ENCODE measurements around the gene BACH1. TPM values are rescaled to one million over a fixed set of nuclear protein-coding genes. Genes with fewer than 3 reads are reported as not detected.

Gene BACH1
- total and polyA plus RNA-seq, 2 of the 8 experiments (the other 6 are each of a cell fraction or from before 2014, with no cell fraction given): 6.9 to 50.7 TPM

GRCh38 chr21:29365661-29366265 is 67.0 kb downstream of the BACH1 start:
- H3K36me3 ChIP-seq (ENCODE audit: control insufficient read depth in 2 of 4, insufficient read depth in 4 of 4, low read length in 3 of 4): no peaks in the 10 kb centered on the region; a peak in 1 of 8 replicates
- H2AFZ ChIP-seq (ENCODE audit: low read length): no peak overlapping the region
- no peaks in the 10 kb centered on the region for H3K9me3 ChIP-seq (ENCODE audit: insufficient read depth in 2 of 2, low read depth in 1 of 2, low read length in 1 of 2)
- H2BK120ac ChIP-seq (replicated peaks; ENCODE audit: low read depth, low read length): no peak overlapping the region
- H3K4me2 ChIP-seq (ENCODE audit: insufficient read depth in 1 of 2, low read depth in 2 of 2, low read length in 2 of 2): no peak overlapping the region
- no peak overlapping the region for H3K23ac ChIP-seq (ENCODE audit: insufficient read length)
- no peak for DNase-seq (ENCODE audit: low read depth in 1 of 2, low spot score in 2 of 2)
- H2AK5ac ChIP-seq (ENCODE audit: low read depth, low read length): no peak overlapping the region
- H3K4ac ChIP-seq (replicated peaks; ENCODE audit: insufficient read length, low read depth, low read length): no peak overlapping the region
- no peak overlapping the region for H4K5ac ChIP-seq (ENCODE audit: insufficient read length, low read depth, low read length)
- no peaks in the 10 kb centered on the region for H3K79me1 ChIP-seq (ENCODE audit: low read depth, low read length)
- ChIA-PET CTCF (ENCODE audit: partially characterized antibody) (interaction anchor here (0.8 to 1.7 kb wide), 6 partner anchors 10 to 280 kb away, joined by 3 to 10 read pairs (median 4); no protein-coding TSS in a partner anchor), POLR2A (ENCODE audit: partially characterized antibody) (no interaction called here)
- H4K20me1 ChIP-seq (replicated peaks in 1 of 2; ENCODE audit: control insufficient read depth in 1 of 2, insufficient read depth in 2 of 2, low read length in 2 of 2): no peaks in the 10 kb centered on the region
- no peak overlapping the region for H3K27ac ChIP-seq (ENCODE audit: low read depth, low read length)
- no peaks in the 10 kb centered on the region for H3K23me2 ChIP-seq (ENCODE audit: low read depth, low read length)
- TF ChIP-seq CHD2 (IDR thresholded peaks at IDR 0.05; ENCODE audit: low read length) (no peak), JUND (IDR thresholded peaks at IDR 0.05; ENCODE audit: low read length) (no peak), BRCA1 (IDR thresholded peaks at IDR 0.05; ENCODE audit: low read depth, low read length) (no peak), POLR2AphosphoS5 (IDR thresholded peaks at IDR 0.05; ENCODE audit: low read depth, low read length) (no peak)
- H4K91ac ChIP-seq (replicated peaks; ENCODE audit: insufficient read length, low read length): no peak overlapping the region
- H2BK5ac ChIP-seq (ENCODE audit: low read depth, low read length): no peak overlapping the region
- H3K14ac ChIP-seq (ENCODE audit: insufficient read length): no peak overlapping the region
- 93% methylated on average over 8 of the region's 8 CpGs; no CpG with 5 or more reads in 1 of the 2 experiments for WGBS, 2 experiments (ENCODE audit: extremely low coverage in 1 of 2, insufficient coverage in 1 of 2, insufficient read length in 1 of 2, insufficient replicate concordance in 2 of 2, low coverage in 1 of 2, low lambda C conversion rate in 2 of 2, missing lambda C conversion rate in 1 of 2)
- no peak overlapping the region for H3K4me3 ChIP-seq (ENCODE audit: extremely low read depth in 1 of 4, insufficient read depth in 2 of 4, low read depth in 3 of 4, low read length in 4 of 4)
- H3K9ac ChIP-seq (replicated peaks in 1 of 4; ENCODE audit: extremely low read depth in 1 of 4, low read depth in 3 of 4, low read length in 3 of 4): no peak overlapping the region
- no peaks in the 10 kb centered on the region for H3K79me2 ChIP-seq (ENCODE audit: control insufficient read depth in 1 of 2, insufficient read depth in 2 of 2, low read length in 2 of 2)
- no peak overlapping the region for H3K18ac ChIP-seq (ENCODE audit: extremely low read depth, low read length)
- H3K56ac ChIP-seq (replicated peaks; ENCODE audit: insufficient read length, low read depth, low read length): no peak overlapping the region
- H4K8ac ChIP-seq (ENCODE audit: extremely low read depth, insufficient read depth, low read length): no peak overlapping the region
- H3K27me3 ChIP-seq (replicated peaks in 1 of 4; ENCODE audit: control insufficient read depth in 3 of 4, extremely low read depth in 1 of 4, insufficient read depth in 3 of 4, low read length in 3 of 4): no peaks in the 10 kb centered on the region
- no peak for FAIRE-seq
- no peak overlapping the region for H2BK15ac ChIP-seq (ENCODE audit: low read length)
- no peak overlapping the region for H2BK20ac ChIP-seq (ENCODE audit: low read length)
- no peak overlapping the region for H2BK12ac ChIP-seq (ENCODE audit: low read depth, low read length)
- no peaks in the 10 kb centered on the region for H3K4me1 ChIP-seq (replicated peaks in 1 of 4; ENCODE audit: control insufficient read depth in 3 of 4, insufficient read depth in 4 of 4, low read length in 3 of 4)

Data from H1 (cell line).